HEK293 (cell line): ENCODE data around the gene PNN.

Experiments
- CTCF ChIA-PET: fragments of 350-600 bp; formaldehyde crosslinking; extraction: SDS; loops from one replicate; lab custom pipeline; 2021; ENCODE audit warnings: antibody characterized with exemption; lab: Yijun Ruan, JAX
- POLR2A ChIA-PET: fragments of 300-600 bp; formaldehyde crosslinking; extraction: SDS; loops from one replicate; lab custom pipeline; 2020; ENCODE audit warnings: antibody characterized with exemption, inconsistent platforms; lab: Yijun Ruan, JAX
- H3K27ac ChIP-seq: fragments of 200-500 bp; sonication (Bioruptor generic); 2 replicates; pipeline ENCODE4 v1.5.1; 2014; ENCODE audit warnings: low read depth, low read length, control low read depth, inconsistent platforms; ENCODE audit errors: extremely low read depth
- H3K36me3 ChIP-seq, 2 experiments: fragments of 200-500 bp in 1 of 2; sonication (Bioruptor generic) in 1 of 2; 1 replicate in 1 of 2; 2 replicates in 1 of 2; pipeline ENCODE4 v1.5.1; 2014 to 2017; ENCODE audit warnings: inconsistent platforms in 2 of 2, low read length in 2 of 2; ENCODE audit not compliant: control insufficient read depth in 2 of 2, insufficient read depth in 1 of 2
- H3K4me1 ChIP-seq: fragments of 200-500 bp; sonication (Bioruptor generic); 2 replicates; pipeline ENCODE4 v1.5.1; 2014; ENCODE audit warnings: mild to moderate bottlenecking, low read length, inconsistent platforms; ENCODE audit not compliant: control insufficient read depth, insufficient read depth
- H3K4me3 ChIP-seq: 2 replicates; pipeline ENCODE4 v1.5.1; 2011; ENCODE audit warnings: low read depth, mild to moderate bottlenecking, control low read depth, low read length, moderate library complexity
- H3K9me3 ChIP-seq: fragments of 200-500 bp; sonication (Bioruptor generic); 2 replicates; pipeline ENCODE4 v1.5.1; 2014; ENCODE audit warnings: low read depth, low read length, inconsistent platforms; ENCODE audit not compliant: control insufficient read depth, insufficient read depth
- HOXA7 ChIP-seq: sonication (generic); formaldehyde crosslinking; IDR thresholded peaks from 2 replicates; pipeline ENCODE4 v1.8.1; 2022; ENCODE audit warnings: missing genetic modification reagents, borderline replicate concordance
- KLF16 ChIP-seq: fragments of 450-650 bp; formaldehyde crosslinking; IDR thresholded peaks from 2 replicates; pipeline ENCODE4 v1.5.1; 2017; ENCODE audit warnings: missing biosample characterization, missing genetic modification characterization
- PRDM2 ChIP-seq: fragments of 450-650 bp; formaldehyde crosslinking; IDR thresholded peaks from 2 replicates; pipeline ENCODE4 v1.5.1; 2016; ENCODE audit warnings: missing biosample characterization, missing genetic modification characterization, borderline replicate concordance
- SALL2 ChIP-seq: fragments of 450-650 bp; formaldehyde crosslinking; IDR thresholded peaks from 2 replicates; pipeline ENCODE4 v1.5.0; 2017; ENCODE audit warnings: missing biosample characterization, mild to moderate bottlenecking, missing genetic modification characterization, borderline replicate concordance
- SP2 ChIP-seq: fragments of 450-650 bp; formaldehyde crosslinking; IDR thresholded peaks from 2 replicates; pipeline ENCODE4 v1.5.1; 2016; ENCODE audit warnings: missing biosample characterization, missing genetic modification characterization
- SP3 ChIP-seq: fragments of 450-650 bp; formaldehyde crosslinking; IDR thresholded peaks from 2 replicates; pipeline ENCODE4 v1.5.1; 2016; ENCODE audit warnings: missing biosample characterization, missing genetic modification characterization
- SP7 ChIP-seq: fragments of 450-650 bp; formaldehyde crosslinking; IDR thresholded peaks from 2 replicates; pipeline ENCODE4 v1.5.1; 2016; ENCODE audit warnings: missing biosample characterization, missing genetic modification characterization
- TCF7L2 ChIP-seq: IDR thresholded peaks from 2 replicates; pipeline ENCODE4 v1.6.1; 2011; ENCODE audit warnings: low read depth, mild to moderate bottlenecking, inconsistent platforms, low read length, moderate library complexity, borderline replicate concordance
- ZNF121 ChIP-seq: fragments of 450-650 bp; formaldehyde crosslinking; IDR thresholded peaks from 2 replicates; pipeline ENCODE4 v1.5.1; 2016; ENCODE audit warnings: missing biosample characterization, missing genetic modification characterization
- ZNF211 ChIP-seq: fragments of 450-650 bp; formaldehyde crosslinking; IDR thresholded peaks from 2 replicates; pipeline ENCODE4 v1.5.1; 2016; ENCODE audit warnings: low read depth, missing biosample characterization, missing genetic modification characterization
- ZNF223 ChIP-seq: fragments of 450-650 bp; formaldehyde crosslinking; IDR thresholded peaks from 2 replicates; pipeline ENCODE4 v1.5.1; 2016; ENCODE audit warnings: missing biosample characterization, missing genetic modification characterization
- ZNF274 ChIP-seq, 2 experiments: fragments of 200-500 bp in 1 of 2; fragments of 450-650 bp in 1 of 2; sonication (Bioruptor generic) in 1 of 2; formaldehyde crosslinking in 1 of 2; IDR thresholded peaks; 2 replicates each; pipeline versions ENCODE4 v1.5.1 to v1.6.1; 2014 to 2016; ENCODE audit warnings: borderline replicate concordance in 1 of 2, inconsistent platforms in 1 of 2, low read length in 1 of 2, missing biosample characterization in 1 of 2, missing genetic modification characterization in 1 of 2
- ZNF311 ChIP-seq: fragments of 450-650 bp; formaldehyde crosslinking; IDR thresholded peaks from 2 replicates; pipeline ENCODE4 v1.5.1; 2017; ENCODE audit warnings: missing biosample characterization, missing genetic modification characterization, borderline replicate concordance
- ZNF341 ChIP-seq: fragments of 450-650 bp; formaldehyde crosslinking; IDR thresholded peaks from 2 replicates; pipeline ENCODE4; 2016; ENCODE audit warnings: low read depth, missing biosample characterization, missing genetic modification characterization
- ZNF449 ChIP-seq: fragments of 450-650 bp; formaldehyde crosslinking; IDR thresholded peaks from 2 replicates; pipeline ENCODE4 v1.5.1; 2017; ENCODE audit warnings: missing biosample characterization, mild to moderate bottlenecking, missing genetic modification characterization, moderate library complexity
- ZNF501 ChIP-seq: fragments of 450-650 bp; formaldehyde crosslinking; IDR thresholded peaks from 2 replicates; pipeline ENCODE4 v1.5.1; 2016; ENCODE audit warnings: missing biosample characterization, missing genetic modification characterization
- ZNF521 ChIP-seq: fragments of 450-650 bp; formaldehyde crosslinking; IDR thresholded peaks from 2 replicates; pipeline ENCODE4 v1.5.1; 2017; ENCODE audit warnings: missing biosample characterization, mild to moderate bottlenecking, missing genetic modification characterization
- ZNF677 ChIP-seq: fragments of 450-650 bp; IDR thresholded peaks from 2 replicates; pipeline ENCODE4 v1.5.0; 2018; ENCODE audit warnings: missing biosample characterization, mild to moderate bottlenecking, missing genetic modification characterization, moderate library complexity
- ZNF701 ChIP-seq: fragments of 450-650 bp; formaldehyde crosslinking; IDR thresholded peaks from 2 replicates; pipeline ENCODE4 v1.5.1; 2016; ENCODE audit warnings: missing biosample characterization, missing genetic modification characterization
- ZNF791 ChIP-seq: fragments of 450-650 bp; formaldehyde crosslinking; IDR thresholded peaks from 2 replicates; pipeline ENCODE4 v1.5.1; 2016; ENCODE audit warnings: missing biosample characterization, missing genetic modification characterization
- TF ChIP-seq, protein P1 (sequence below): fragments of 450-650 bp; formaldehyde crosslinking; IDR thresholded peaks from 2 replicates; pipeline ENCODE4 v1.5.1; 2016; ENCODE audit warnings: missing biosample characterization, missing genetic modification characterization
- TF ChIP-seq, protein P2 (sequence below): fragments of 450-650 bp; formaldehyde crosslinking; IDR thresholded peaks from 2 replicates; pipeline ENCODE4 v1.5.1; 2016; ENCODE audit warnings: missing biosample characterization, missing genetic modification characterization
- TF ChIP-seq, protein P3 (sequence below): fragments of 450-650 bp; formaldehyde crosslinking; IDR thresholded peaks from 2 replicates; pipeline ENCODE4 v1.5.1; 2016; ENCODE audit warnings: missing biosample characterization, missing genetic modification characterization

Gene PNN

DNA sequence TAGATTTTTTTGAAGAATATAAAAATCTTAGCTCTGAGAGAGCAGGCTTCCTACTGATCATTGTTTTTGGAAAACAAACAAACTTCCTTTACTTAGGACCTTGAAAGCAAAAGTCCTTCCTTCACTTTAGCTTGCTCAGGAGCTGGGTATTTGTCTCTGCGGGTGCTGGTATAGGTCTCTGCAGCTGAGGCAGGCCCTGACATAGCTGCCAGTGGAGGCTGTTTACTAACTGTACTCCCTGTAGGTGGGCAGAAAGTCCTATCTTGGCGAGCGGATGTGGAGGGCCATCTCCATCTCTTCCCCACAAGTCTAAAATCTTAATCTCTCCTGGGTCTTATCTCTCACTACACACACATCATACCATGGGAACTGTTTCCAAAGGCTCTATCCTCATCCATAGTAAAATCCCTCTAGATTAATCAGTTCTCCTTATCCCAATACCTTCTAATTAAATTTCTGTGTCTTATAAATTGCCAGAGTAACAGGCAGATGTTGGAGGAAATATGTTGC lies 54.6 kb downstream of the PNN start (continued):
- no peak for TF ChIP-seq PRDM2
- TF ChIP-seq KLF16 (tag by site-specific recombination) = no peak
- TF ChIP-seq SALL2 (tag by site-specific recombination) = no peak
- TF ChIP-seq, protein P1, sequence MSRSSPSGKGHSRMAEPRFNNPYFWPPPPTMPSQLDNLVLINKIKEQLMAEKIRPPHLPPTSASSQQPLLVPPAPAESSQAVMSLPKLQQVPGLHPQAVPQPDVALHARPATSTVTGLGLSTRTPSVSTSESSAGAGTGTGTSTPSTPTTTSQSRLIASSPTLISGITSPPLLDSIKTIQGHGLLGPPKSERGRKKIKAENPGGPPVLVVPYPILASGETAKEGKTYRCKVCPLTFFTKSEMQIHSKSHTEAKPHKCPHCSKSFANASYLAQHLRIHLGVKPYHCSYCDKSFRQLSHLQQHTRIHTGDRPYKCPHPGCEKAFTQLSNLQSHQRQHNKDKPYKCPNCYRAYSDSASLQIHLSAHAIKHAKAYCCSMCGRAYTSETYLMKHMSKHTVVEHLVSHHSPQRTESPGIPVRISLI = no peak
- TF ChIP-seq, protein P2, sequence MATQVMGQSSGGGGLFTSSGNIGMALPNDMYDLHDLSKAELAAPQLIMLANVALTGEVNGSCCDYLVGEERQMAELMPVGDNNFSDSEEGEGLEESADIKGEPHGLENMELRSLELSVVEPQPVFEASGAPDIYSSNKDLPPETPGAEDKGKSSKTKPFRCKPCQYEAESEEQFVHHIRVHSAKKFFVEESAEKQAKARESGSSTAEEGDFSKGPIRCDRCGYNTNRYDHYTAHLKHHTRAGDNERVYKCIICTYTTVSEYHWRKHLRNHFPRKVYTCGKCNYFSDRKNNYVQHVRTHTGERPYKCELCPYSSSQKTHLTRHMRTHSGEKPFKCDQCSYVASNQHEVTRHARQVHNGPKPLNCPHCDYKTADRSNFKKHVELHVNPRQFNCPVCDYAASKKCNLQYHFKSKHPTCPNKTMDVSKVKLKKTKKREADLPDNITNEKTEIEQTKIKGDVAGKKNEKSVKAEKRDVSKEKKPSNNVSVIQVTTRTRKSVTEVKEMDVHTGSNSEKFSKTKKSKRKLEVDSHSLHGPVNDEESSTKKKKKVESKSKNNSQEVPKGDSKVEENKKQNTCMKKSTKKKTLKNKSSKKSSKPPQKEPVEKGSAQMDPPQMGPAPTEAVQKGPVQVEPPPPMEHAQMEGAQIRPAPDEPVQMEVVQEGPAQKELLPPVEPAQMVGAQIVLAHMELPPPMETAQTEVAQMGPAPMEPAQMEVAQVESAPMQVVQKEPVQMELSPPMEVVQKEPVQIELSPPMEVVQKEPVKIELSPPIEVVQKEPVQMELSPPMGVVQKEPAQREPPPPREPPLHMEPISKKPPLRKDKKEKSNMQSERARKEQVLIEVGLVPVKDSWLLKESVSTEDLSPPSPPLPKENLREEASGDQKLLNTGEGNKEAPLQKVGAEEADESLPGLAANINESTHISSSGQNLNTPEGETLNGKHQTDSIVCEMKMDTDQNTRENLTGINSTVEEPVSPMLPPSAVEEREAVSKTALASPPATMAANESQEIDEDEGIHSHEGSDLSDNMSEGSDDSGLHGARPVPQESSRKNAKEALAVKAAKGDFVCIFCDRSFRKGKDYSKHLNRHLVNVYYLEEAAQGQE = no peak
- no peak for TF ChIP-seq ZNF449 (tag by site-specific recombination)
- no peak for TF ChIP-seq SP3 (tag by site-specific recombination)
- no peak for TF ChIP-seq ZNF521 (tag by site-specific recombination)
- TF ChIP-seq HOXA7 (CRISPR knock-in tag) = no peak
- no peak for TF ChIP-seq TCF7L2
- no peak for TF ChIP-seq ZNF121 (tag by site-specific recombination)
- TF ChIP-seq ZNF223 (tag by site-specific recombination) = no peak
- no peak for TF ChIP-seq ZNF211 (tag by site-specific recombination)

DNA sequence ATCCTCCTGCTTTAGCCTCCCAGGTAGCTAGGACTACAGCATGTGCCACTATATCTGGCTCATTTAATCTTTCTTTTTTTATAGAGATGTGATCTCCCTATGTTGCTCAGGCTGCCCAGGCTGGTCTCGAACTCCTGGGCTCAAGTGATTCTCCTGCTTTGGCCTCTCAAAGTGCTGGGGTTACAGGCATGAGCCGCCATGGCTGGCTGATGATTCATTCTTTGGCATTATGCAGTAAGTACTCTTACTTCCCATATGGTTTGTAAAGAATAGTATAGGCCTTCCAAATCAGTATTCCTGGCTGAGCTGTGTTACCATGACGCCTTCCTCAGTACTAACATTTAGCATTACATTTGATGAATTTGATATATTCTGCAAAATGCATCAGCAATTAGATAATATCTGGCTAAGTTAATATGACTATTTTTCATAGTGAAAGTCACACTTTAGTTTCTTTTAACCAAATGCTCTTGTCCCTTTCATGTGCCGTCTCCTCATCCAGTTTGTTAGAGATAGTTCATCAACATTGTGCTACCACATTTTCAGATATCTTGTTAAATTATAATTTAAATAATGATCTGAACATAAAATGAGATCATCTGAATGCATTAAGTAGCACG lies 55.5 kb downstream of the PNN start:
- CTCF ChIA-PET = interaction anchor here (0.6 to 2.5 kb wide), 6 partner anchors 35 to 238 kb away, joined by 3 to 21 read pairs (median 4); no protein-coding TSS in a partner anchor
- Histone ChIP-seq H3K4me1 (no peaks in the 10 kb centered on the region), H3K36me3 (no peaks in the 10 kb centered on the region), H3K4me3 (no peak overlapping the region), H3K27ac (no peak overlapping the region), H3K9me3 (no peaks in the 10 kb centered on the region)
- POLR2A ChIA-PET = interaction anchor here (1.7 kb wide), 1 partner anchor 56 kb away, joined by 4 read pairs; the partner anchor contains the start of gene PNN
- TF ChIP-seq ZNF274 (IDR thresholded peaks at IDR 0.05; ENCODE audit: low read length) = no peak
- TF ChIP-seq ZNF274 (tag by site-specific recombination; IDR thresholded peaks at IDR 0.05; ENCODE audit: borderline replicate concordance) = no peak
- no peak for TF ChIP-seq SP7 (tag by site-specific recombination)
- no peak for TF ChIP-seq SP2 (tag by site-specific recombination)
- TF ChIP-seq, protein P3, sequence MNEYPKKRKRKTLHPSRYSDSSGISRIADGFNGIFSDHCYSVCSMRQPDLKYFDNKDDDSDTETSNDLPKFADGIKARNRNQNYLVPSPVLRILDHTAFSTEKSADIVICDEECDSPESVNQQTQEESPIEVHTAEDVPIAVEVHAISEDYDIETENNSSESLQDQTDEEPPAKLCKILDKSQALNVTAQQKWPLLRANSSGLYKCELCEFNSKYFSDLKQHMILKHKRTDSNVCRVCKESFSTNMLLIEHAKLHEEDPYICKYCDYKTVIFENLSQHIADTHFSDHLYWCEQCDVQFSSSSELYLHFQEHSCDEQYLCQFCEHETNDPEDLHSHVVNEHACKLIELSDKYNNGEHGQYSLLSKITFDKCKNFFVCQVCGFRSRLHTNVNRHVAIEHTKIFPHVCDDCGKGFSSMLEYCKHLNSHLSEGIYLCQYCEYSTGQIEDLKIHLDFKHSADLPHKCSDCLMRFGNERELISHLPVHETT (tag by site-specific recombination) = no peak
- no peak for TF ChIP-seq ZNF341 (tag by site-specific recombination)
- no peak for TF ChIP-seq ZNF501 (tag by site-specific recombination)
- no peak for TF ChIP-seq ZNF311 (tag by site-specific recombination)
- no peak for TF ChIP-seq ZNF677
- TF ChIP-seq ZNF791 (tag by site-specific recombination) = no peak
- no peak for TF ChIP-seq ZNF701 (tag by site-specific recombination)
